H9 (cell line): ENCODE results near the gene KDSR. TPM values are rescaled to one million over a fixed set of nuclear protein-coding genes. Genes with fewer than 3 reads are reported as not detected.

Experiments
- DNase-seq: peaks from one replicate; pipeline ENCODE4 v3.0.0-alpha.2; 2017
- H2AFZ ChIP-seq: one replicate; pipeline ENCODE4 v1.6.1; 2013; ENCODE audit warnings: mild to moderate bottlenecking, low read length, control low read depth, moderate library complexity
- H2AK5ac ChIP-seq: 2 replicates; pipeline ENCODE4 v1.6.1; 2013; ENCODE audit warnings: low read length, control low read depth, mixed read lengths; ENCODE audit not compliant: insufficient read length
- H2BK120ac ChIP-seq: one replicate; pipeline ENCODE4 v1.6.1; 2013; ENCODE audit warnings: low read depth, mild to moderate bottlenecking, low read length, control low read depth, inconsistent platforms; ENCODE audit not compliant: poor library complexity, severe bottlenecking
- H2BK12ac ChIP-seq: 2 replicates; pipeline ENCODE4 v1.6.1; 2013; ENCODE audit warnings: low read length, control low read depth, mixed read lengths, low read depth; ENCODE audit not compliant: insufficient read length
- H2BK15ac ChIP-seq: 2 replicates; pipeline ENCODE4 v1.6.1; 2013; ENCODE audit warnings: low read depth, low read length, control low read depth
- H2BK20ac ChIP-seq: one replicate; pipeline ENCODE4 v1.6.1; 2013; ENCODE audit warnings: low read depth, mild to moderate bottlenecking, low read length, control low read depth, inconsistent platforms; ENCODE audit not compliant: poor library complexity, severe bottlenecking
- H2BK5ac ChIP-seq: 2 replicates; pipeline ENCODE4 v1.6.1; 2013; ENCODE audit warnings: low read length, control low read depth, mixed read lengths; ENCODE audit not compliant: insufficient read length
- H3K14ac ChIP-seq: 2 replicates; pipeline ENCODE4 v1.6.1; 2013; ENCODE audit warnings: low read length, control low read depth; ENCODE audit not compliant: insufficient read depth
- H3K18ac ChIP-seq: 2 replicates; pipeline ENCODE4 v1.6.1; 2013; ENCODE audit warnings: low read depth, mild to moderate bottlenecking, mixed read lengths, low read length, control low read depth; ENCODE audit not compliant: insufficient read length
- H3K23ac ChIP-seq: 2 replicates; pipeline ENCODE4 v1.6.1; 2013; ENCODE audit warnings: low read length, control low read depth, mixed read lengths, low read depth; ENCODE audit not compliant: insufficient read length
- H3K23me2 ChIP-seq: 2 replicates; pipeline ENCODE4 v1.6.1; 2013; ENCODE audit warnings: low read depth, mild to moderate bottlenecking, mixed read lengths, low read length, control low read depth; ENCODE audit not compliant: insufficient read length, poor library complexity, severe bottlenecking
- H3K27ac ChIP-seq: 2 replicates; pipeline ENCODE4 v1.5.1; 2013; ENCODE audit warnings: low read length, control low read depth, mixed read lengths, low read depth; ENCODE audit not compliant: insufficient read length
- H3K27me3 ChIP-seq: 2 replicates; pipeline ENCODE4 v1.6.1; 2013; ENCODE audit warnings: low read length, control low read depth, inconsistent platforms; ENCODE audit not compliant: insufficient read depth
- H3K4ac ChIP-seq: 2 replicates; pipeline ENCODE4 v1.6.1; 2013; ENCODE audit warnings: low read depth, mild to moderate bottlenecking, control low read depth, inconsistent platforms, low read length, moderate library complexity
- H3K4me1 ChIP-seq: 2 replicates; pipeline ENCODE4 v1.6.1; 2013; ENCODE audit warnings: low read length, control low read depth, inconsistent platforms; ENCODE audit not compliant: insufficient read depth
- H3K4me2 ChIP-seq: 2 replicates; pipeline ENCODE4 v1.6.1; 2013; ENCODE audit warnings: low read length, control low read depth, mixed read lengths; ENCODE audit not compliant: insufficient read length, insufficient read depth
- H3K56ac ChIP-seq: 2 replicates; pipeline ENCODE4 v1.6.1; 2013; ENCODE audit warnings: low read depth, mild to moderate bottlenecking, mixed read lengths, low read length, control low read depth; ENCODE audit not compliant: insufficient read length
- H3K79me1 ChIP-seq: 2 replicates; pipeline ENCODE4 v1.6.1; 2013; ENCODE audit warnings: low read depth, mild to moderate bottlenecking, moderate library complexity, low read length, control low read depth, inconsistent platforms; ENCODE audit not compliant: insufficient read depth, poor library complexity, severe bottlenecking
- H3K79me2 ChIP-seq: 2 replicates; pipeline ENCODE4 v1.6.1; 2013; ENCODE audit warnings: low read length, control low read depth, inconsistent platforms; ENCODE audit not compliant: insufficient read depth
- H3K9ac ChIP-seq: 2 replicates; pipeline ENCODE4 v1.6.1; 2013; ENCODE audit warnings: low read length, control low read depth, mixed read lengths; ENCODE audit not compliant: insufficient read length; ENCODE audit errors: extremely low read depth
- H3K9me3 ChIP-seq: one replicate; pipeline ENCODE4 v1.6.1; 2013; ENCODE audit warnings: low read depth, low read length, inconsistent platforms; ENCODE audit not compliant: control insufficient read depth
- H3T11ph ChIP-seq: one replicate; pipeline ENCODE4 v1.6.1; 2013; ENCODE audit warnings: mild to moderate bottlenecking, low read length, control low read depth, inconsistent platforms
- H4K20me1 ChIP-seq: one replicate; pipeline ENCODE4 v1.6.1; 2013; ENCODE audit not compliant: control insufficient read depth, insufficient read length, insufficient read depth
- H4K5ac ChIP-seq: 2 replicates; pipeline ENCODE4 v1.6.1; 2013; ENCODE audit warnings: low read depth, mild to moderate bottlenecking, mixed read lengths, low read length, control low read depth; ENCODE audit not compliant: insufficient read length
- H4K8ac ChIP-seq: replicated peaks from 2 replicates; pipeline ENCODE4 v1.6.1; 2013; ENCODE audit warnings: low read length, control low read depth, mixed read lengths, low read depth; ENCODE audit not compliant: insufficient read length
- H4K91ac ChIP-seq: 2 replicates; pipeline ENCODE4 v1.6.1; 2013; ENCODE audit warnings: low read depth, mild to moderate bottlenecking, moderate library complexity, mixed read lengths, low read length, control low read depth; ENCODE audit not compliant: insufficient read length
- H3K27ac Mint-ChIP-seq, 3 experiments: 2 replicates in 2 of 3; 3 replicates in 1 of 3; pipeline ENCODE4 v1.8.0; 2020 to 2021; ENCODE audit warnings: mixed read lengths in 3 of 3, mild to moderate bottlenecking in 1 of 3, moderate library complexity in 1 of 3
- H3K27me3 Mint-ChIP-seq: 2 replicates; pipeline ENCODE4 v1.8.0; 2021; ENCODE audit warnings: low read depth, mild to moderate bottlenecking, moderate library complexity, mixed read lengths
- H3K36me3 Mint-ChIP-seq, 3 experiments: 2 replicates in 2 of 3; 3 replicates in 1 of 3; pipeline ENCODE4 v1.8.0; 2020 to 2021; ENCODE audit warnings: low read depth in 3 of 3, mixed read lengths in 3 of 3; ENCODE audit not compliant: insufficient read depth in 1 of 3
- H3K4me1 Mint-ChIP-seq, 2 experiments: 2 replicates each; pipeline ENCODE4 v1.8.0; 2020; ENCODE audit warnings: mixed read lengths in 2 of 2
- H3K4me3 Mint-ChIP-seq, 2 experiments: 2 replicates in 1 of 2; 3 replicates in 1 of 2; pipeline ENCODE4 v1.8.0; 2020 to 2021; ENCODE audit warnings: mild to moderate bottlenecking in 2 of 2, mixed read lengths in 2 of 2, moderate library complexity in 1 of 2
- H3K9me3 Mint-ChIP-seq, 2 experiments: 2 replicates in 1 of 2; 3 replicates in 1 of 2; pipeline ENCODE4 v1.8.0; 2020; ENCODE audit warnings: mild to moderate bottlenecking in 2 of 2, mixed read lengths in 2 of 2, moderate library complexity in 1 of 2
- WGBS: extraction: QIAGEN DNeasy Blood & Tissue Kit; methylation state at CpG from one replicate; pipeline ENCODE4 v1.1.7; 2013; ENCODE audit warnings: missing lambda C conversion rate, low lambda C conversion rate, mixed read lengths; ENCODE audit not compliant: insufficient read length; ENCODE audit errors: extremely low coverage; 5-methylcytosine and 5-hydroxymethylcytosine counted together
- total RNA-seq: library from RNA; stranded (reverse); gene quantifications from 2 replicates; pipeline ENCODE4 v1.2.1, GENCODE V29; 2021
- TF ChIP-seq, protein P1 (sequence below): fragments of 200-600 bp; sonication (generic); conservative IDR thresholded peaks from 3 replicates; pipeline ENCODE4 v1.8.0; 2021; ENCODE audit warnings: antibody characterized with exemption, mild to moderate bottlenecking

Gene KDSR
- total RNA-seq, 1 experiment from 2014 or later, result 58.5 TPM

GRCh38 chr18:63405986-63406385 is 39.0 kb upstream of the KDSR start:
- no peak overlapping the region for H3K4me3 Mint-ChIP-seq
- no peak overlapping the region for H2BK120ac ChIP-seq
- H2AK5ac ChIP-seq, result no peak overlapping the region
- no peaks in the 10 kb centered on the region for H4K20me1 ChIP-seq
- no peaks in the 10 kb centered on the region for H3K9me3 ChIP-seq
- no peaks in the 10 kb centered on the region for H3K4me1 ChIP-seq
- H2AFZ ChIP-seq, result no peak overlapping the region
- peaks cover 5 to 70% (median 39%) of the 10 kb centered on the region in 3 experiments; a peak in 6 of 7 replicates for H3K36me3 Mint-ChIP-seq
- H4K91ac ChIP-seq, result no peak overlapping the region
- no CpG with 5 or more reads among the region's 3 CpGs for WGBS
- H3K79me2 ChIP-seq, result no peaks in the 10 kb centered on the region
- H3K27me3 ChIP-seq, result no peaks in the 10 kb centered on the region
- no peaks in the 10 kb centered on the region for H3K9me3 Mint-ChIP-seq
- H3K4ac ChIP-seq, result no peak overlapping the region
- H4K8ac ChIP-seq, result no peak overlapping the region
- no peak overlapping the region for H2BK15ac ChIP-seq
- no peak overlapping the region for H3K14ac ChIP-seq
- no peak overlapping the region for H3K56ac ChIP-seq
- H3K4me2 ChIP-seq, result no peak overlapping the region
- no peaks in the 10 kb centered on the region for H3K23me2 ChIP-seq
- H3K9ac ChIP-seq, result no peak overlapping the region
- no peak for DNase-seq
- no peak overlapping the region for H3K23ac ChIP-seq
- H3K4me1 Mint-ChIP-seq, result peaks cover 9 to 12% of the 10 kb centered on the region in 2 experiments
- H2BK12ac ChIP-seq, result no peak overlapping the region
- no peak overlapping the region for H3K18ac ChIP-seq
- H4K5ac ChIP-seq, result no peak overlapping the region
- H3K79me1 ChIP-seq, result no peaks in the 10 kb centered on the region
- no peak overlapping the region for H2BK5ac ChIP-seq
- TF ChIP-seq, protein P1, sequence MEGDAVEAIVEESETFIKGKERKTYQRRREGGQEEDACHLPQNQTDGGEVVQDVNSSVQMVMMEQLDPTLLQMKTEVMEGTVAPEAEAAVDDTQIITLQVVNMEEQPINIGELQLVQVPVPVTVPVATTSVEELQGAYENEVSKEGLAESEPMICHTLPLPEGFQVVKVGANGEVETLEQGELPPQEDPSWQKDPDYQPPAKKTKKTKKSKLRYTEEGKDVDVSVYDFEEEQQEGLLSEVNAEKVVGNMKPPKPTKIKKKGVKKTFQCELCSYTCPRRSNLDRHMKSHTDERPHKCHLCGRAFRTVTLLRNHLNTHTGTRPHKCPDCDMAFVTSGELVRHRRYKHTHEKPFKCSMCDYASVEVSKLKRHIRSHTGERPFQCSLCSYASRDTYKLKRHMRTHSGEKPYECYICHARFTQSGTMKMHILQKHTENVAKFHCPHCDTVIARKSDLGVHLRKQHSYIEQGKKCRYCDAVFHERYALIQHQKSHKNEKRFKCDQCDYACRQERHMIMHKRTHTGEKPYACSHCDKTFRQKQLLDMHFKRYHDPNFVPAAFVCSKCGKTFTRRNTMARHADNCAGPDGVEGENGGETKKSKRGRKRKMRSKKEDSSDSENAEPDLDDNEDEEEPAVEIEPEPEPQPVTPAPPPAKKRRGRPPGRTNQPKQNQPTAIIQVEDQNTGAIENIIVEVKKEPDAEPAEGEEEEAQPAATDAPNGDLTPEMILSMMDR, result no peak
- H3K27me3 Mint-ChIP-seq, result no peaks in the 10 kb centered on the region
- H3T11ph ChIP-seq, result no peak overlapping the region
- H2BK20ac ChIP-seq, result no peak overlapping the region
- no peak overlapping the region for H3K27ac Mint-ChIP-seq
- H3K27ac ChIP-seq, result no peak overlapping the region
